ENCODE measurements around the gene OR9Q2.

OR9Q2 gene

DNA sequence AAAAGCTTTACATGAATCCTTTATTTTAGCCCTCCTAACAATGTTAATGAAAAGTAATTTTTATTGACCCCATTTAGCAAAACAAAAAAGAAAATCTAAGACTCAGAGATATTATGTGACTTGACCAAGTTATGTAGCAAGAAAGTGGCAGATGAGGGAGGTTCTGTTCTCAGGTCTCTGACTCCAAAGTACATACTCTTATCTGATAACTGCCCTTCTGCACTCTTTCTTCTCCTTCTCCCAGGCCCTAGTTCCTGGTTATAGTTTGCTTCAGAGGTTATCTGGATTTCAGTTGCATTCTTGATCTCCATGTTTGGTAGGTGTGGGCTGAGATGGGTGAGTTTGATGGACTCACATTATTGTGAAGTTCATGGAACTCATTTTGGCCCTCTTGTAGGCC, 4.5 kb downstream of the OR9Q2 start:
- Histone ChIP-seq H3K4me3 (ENCODE audit: low read depth, low read length) (no peak overlapping the region), H3K27ac (ENCODE audit: extremely low read depth, low read depth, low read length) (no peak overlapping the region), H3K4me1 (ENCODE audit: control insufficient read depth, insufficient read depth, low read length) (no peaks in the 10 kb centered on the region), H3K36me3 (ENCODE audit: control insufficient read depth in 2 of 2, insufficient read depth in 1 of 2, low read length in 2 of 2) (no peaks in the 10 kb centered on the region), H3K9me3 (ENCODE audit: control insufficient read depth, insufficient read depth, low read depth, low read length) (no peaks in the 10 kb centered on the region)
- TF ChIP-seq ZNF544 (tag by site-specific recombination; IDR thresholded peaks at IDR 0.05) = no peak
- TF ChIP-seq ZNF433 (tag by site-specific recombination; IDR thresholded peaks at IDR 0.05; ENCODE audit: low read depth) = no peak
- TF ChIP-seq, protein P1, sequence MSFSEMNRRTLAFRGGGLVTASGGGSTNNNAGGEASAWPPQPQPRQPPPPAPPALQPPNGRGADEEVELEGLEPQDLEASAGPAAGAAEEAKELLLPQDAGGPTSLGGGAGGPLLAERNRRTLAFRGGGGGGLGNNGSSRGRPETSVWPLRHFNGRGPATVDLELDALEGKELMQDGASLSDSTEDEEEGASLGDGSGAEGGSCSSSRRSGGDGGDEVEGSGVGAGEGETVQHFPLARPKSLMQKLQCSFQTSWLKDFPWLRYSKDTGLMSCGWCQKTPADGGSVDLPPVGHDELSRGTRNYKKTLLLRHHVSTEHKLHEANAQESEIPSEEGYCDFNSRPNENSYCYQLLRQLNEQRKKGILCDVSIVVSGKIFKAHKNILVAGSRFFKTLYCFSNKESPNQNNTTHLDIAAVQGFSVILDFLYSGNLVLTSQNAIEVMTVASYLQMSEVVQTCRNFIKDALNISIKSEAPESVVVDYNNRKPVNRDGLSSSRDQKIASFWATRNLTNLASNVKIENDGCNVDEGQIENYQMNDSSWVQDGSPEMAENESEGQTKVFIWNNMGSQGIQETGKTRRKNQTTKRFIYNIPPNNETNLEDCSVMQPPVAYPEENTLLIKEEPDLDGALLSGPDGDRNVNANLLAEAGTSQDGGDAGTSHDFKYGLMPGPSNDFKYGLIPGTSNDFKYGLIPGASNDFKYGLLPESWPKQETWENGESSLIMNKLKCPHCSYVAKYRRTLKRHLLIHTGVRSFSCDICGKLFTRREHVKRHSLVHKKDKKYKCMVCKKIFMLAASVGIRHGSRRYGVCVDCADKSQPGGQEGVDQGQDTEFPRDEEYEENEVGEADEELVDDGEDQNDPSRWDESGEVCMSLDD (tag by site-specific recombination; IDR thresholded peaks at IDR 0.05) = no peak
- TF ChIP-seq, protein P2, sequence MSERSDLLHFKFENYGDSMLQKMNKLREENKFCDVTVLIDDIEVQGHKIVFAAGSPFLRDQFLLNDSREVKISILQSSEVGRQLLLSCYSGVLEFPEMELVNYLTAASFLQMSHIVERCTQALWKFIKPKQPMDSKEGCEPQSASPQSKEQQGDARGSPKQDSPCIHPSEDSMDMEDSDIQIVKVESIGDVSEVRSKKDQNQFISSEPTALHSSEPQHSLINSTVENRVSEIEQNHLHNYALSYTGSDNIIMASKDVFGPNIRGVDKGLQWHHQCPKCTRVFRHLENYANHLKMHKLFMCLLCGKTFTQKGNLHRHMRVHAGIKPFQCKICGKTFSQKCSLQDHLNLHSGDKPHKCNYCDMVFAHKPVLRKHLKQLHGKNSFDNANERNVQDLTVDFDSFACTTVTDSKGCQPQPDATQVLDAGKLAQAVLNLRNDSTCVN (tag by site-specific recombination; optimal IDR thresholded peaks at IDR 0.05) = no peak
- no peak for TF ChIP-seq MYNN (tag by site-specific recombination; IDR thresholded peaks at IDR 0.05; ENCODE audit: borderline replicate concordance)
- TF ChIP-seq, protein P3, sequence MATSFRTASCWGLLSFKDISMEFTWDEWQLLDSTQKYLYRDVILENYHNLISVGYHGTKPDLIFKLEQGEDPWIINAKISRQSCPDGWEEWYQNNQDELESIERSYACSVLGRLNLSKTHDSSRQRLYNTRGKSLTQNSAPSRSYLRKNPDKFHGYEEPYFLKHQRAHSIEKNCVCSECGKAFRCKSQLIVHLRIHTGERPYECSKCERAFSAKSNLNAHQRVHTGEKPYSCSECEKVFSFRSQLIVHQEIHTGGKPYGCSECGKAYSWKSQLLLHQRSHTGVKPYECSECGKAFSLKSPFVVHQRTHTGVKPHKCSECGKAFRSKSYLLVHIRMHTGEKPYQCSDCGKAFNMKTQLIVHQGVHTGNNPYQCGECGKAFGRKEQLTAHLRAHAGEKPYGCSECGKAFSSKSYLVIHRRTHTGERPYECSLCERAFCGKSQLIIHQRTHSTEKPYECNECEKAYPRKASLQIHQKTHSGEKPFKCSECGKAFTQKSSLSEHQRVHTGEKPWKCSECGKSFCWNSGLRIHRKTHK (tag by site-specific recombination; IDR thresholded peaks at IDR 0.05) = no peak
- TF ChIP-seq ZNF280C (tag by site-specific recombination; IDR thresholded peaks at IDR 0.05) = no peak
- TF ChIP-seq ZNF654 (tag by site-specific recombination; IDR thresholded peaks at IDR 0.05; ENCODE audit: low read depth) = no peak
- TF ChIP-seq ZNF558 (tag by site-specific recombination; IDR thresholded peaks at IDR 0.05) = no peak
- TF ChIP-seq ZNF416 (tag by site-specific recombination; IDR thresholded peaks at IDR 0.05) = no peak
- no peak for TF ChIP-seq ZNF311 (tag by site-specific recombination; IDR thresholded peaks at IDR 0.05; ENCODE audit: borderline replicate concordance)
- ChIA-PET CTCF (no interaction called here), POLR2A (no interaction called here)

- CTCF ChIA-PET = interaction anchor here (0.6 kb wide), 1 partner anchor 1736 kb away, joined by 3 read pairs; no protein-coding TSS in a partner anchor
- TF ChIP-seq, protein P4, sequence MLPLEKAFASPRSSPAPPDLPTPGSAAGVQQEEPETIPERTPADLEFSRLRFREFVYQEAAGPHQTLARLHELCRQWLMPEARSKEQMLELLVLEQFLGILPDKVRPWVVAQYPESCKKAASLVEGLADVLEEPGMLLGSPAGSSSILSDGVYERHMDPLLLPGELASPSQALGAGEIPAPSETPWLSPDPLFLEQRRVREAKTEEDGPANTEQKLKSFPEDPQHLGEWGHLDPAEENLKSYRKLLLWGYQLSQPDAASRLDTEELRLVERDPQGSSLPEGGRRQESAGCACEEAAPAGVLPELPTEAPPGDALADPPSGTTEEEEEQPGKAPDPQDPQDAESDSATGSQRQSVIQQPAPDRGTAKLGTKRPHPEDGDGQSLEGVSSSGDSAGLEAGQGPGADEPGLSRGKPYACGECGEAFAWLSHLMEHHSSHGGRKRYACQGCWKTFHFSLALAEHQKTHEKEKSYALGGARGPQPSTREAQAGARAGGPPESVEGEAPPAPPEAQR (tag by site-specific recombination; IDR thresholded peaks at IDR 0.05) = no peak
- TF ChIP-seq ZBTB49 (tag by site-specific recombination; IDR thresholded peaks at IDR 0.05; ENCODE audit: low read depth) (no peak), ZNF280C (tag by site-specific recombination; IDR thresholded peaks at IDR 0.05) (no peak), YY1 (tag by site-specific recombination; IDR thresholded peaks at IDR 0.05) (no peak), ZNF23 (tag by site-specific recombination; IDR thresholded peaks at IDR 0.05; ENCODE audit: borderline replicate concordance) (no peak), ZNF792 (tag by site-specific recombination; IDR thresholded peaks at IDR 0.05) (no peak), ZNF335 (tag by site-specific recombination; conservative IDR thresholded peaks at IDR 0.05) (no peak), ZBTB48 (tag by site-specific recombination; IDR thresholded peaks at IDR 0.05) (no peak), BCL11B (tag by site-specific recombination; IDR thresholded peaks at IDR 0.05; ENCODE audit: low read depth) (no peak), ZNF121 (tag by site-specific recombination; IDR thresholded peaks at IDR 0.05) (no peak)
Measured at GRCh38 chr11:58195939-58196338, 7.1 kb downstream of the OR9Q2 start.

More at GRCh38 chr11:58195939-58196338, 7.1 kb downstream of the OR9Q2 start:
- POLR2A ChIA-PET = no interaction called here
- Histone ChIP-seq H3K27ac (ENCODE audit: extremely low read depth, low read depth, low read length) (no peak overlapping the region), H3K9me3 (ENCODE audit: control insufficient read depth, insufficient read depth, low read depth, low read length) (no peaks in the 10 kb centered on the region), H3K4me1 (ENCODE audit: control insufficient read depth, insufficient read depth, low read length) (no peaks in the 10 kb centered on the region), H3K4me3 (ENCODE audit: low read depth, low read length) (no peak overlapping the region), H3K36me3 (ENCODE audit: control insufficient read depth in 2 of 2, insufficient read depth in 1 of 2, low read length in 2 of 2) (no peaks in the 10 kb centered on the region)
